ENCODE data around the gene MYMX.

MYMX gene

GRCh38 chr6:44237813-44238433, 21.2 kb downstream of the MYMX start (continued):
- TF ChIP-seq ZNF341 (tag by site-specific recombination; IDR thresholded peaks at IDR 0.05; ENCODE audit: low read depth) (peak; percentile 63; the same call in 1 of the 2 replicates), PATZ1 (tag by site-specific recombination; IDR thresholded peaks at IDR 0.05) (peak; percentile 97), GLIS1 (tag by site-specific recombination; IDR thresholded peaks at IDR 0.05) (peak; percentile 52), TSHZ1 (tag by site-specific recombination; IDR thresholded peaks at IDR 0.05; ENCODE audit: borderline replicate concordance) (peak; percentile 40; the same call in 1 of the 2 replicates), ZBTB11 (tag by site-specific recombination; conservative IDR thresholded peaks at IDR 0.05; ENCODE audit: low read depth) (no peak), ZNF248 (tag by site-specific recombination; IDR thresholded peaks at IDR 0.05) (no peak), ZNF561 (tag by site-specific recombination; IDR thresholded peaks at IDR 0.05; ENCODE audit: borderline replicate concordance) (no peak; the same call in 1 of the 2 replicates), SCRT1 (tag by site-specific recombination; IDR thresholded peaks at IDR 0.05; ENCODE audit: borderline replicate concordance) (no peak), ZFP37 (tag by site-specific recombination; IDR thresholded peaks at IDR 0.05) (peak; percentile 77; the same call in 1 of the 2 replicates), REPIN1 (tag by site-specific recombination; IDR thresholded peaks at IDR 0.05; ENCODE audit: low read depth) (no peak; the same call in 1 of the 2 replicates), ZBTB17 (tag by site-specific recombination; IDR thresholded peaks at IDR 0.05) (peak; percentile 88), ZNF2 (tag by site-specific recombination; IDR thresholded peaks at IDR 0.05) (peak; percentile 89), ZNF473 (tag by site-specific recombination; IDR thresholded peaks at IDR 0.05) (no peak), ZNF623 (tag by site-specific recombination; IDR thresholded peaks at IDR 0.05) (no peak), ZNF48 (tag by site-specific recombination; IDR thresholded peaks at IDR 0.05) (no peak), TRIM28 (IDR thresholded peaks at IDR 0.05; ENCODE audit: borderline replicate concordance, low read length) (no peak), ZNF350 (tag by site-specific recombination; IDR thresholded peaks at IDR 0.05) (no peak), PRDM10 (tag by site-specific recombination; IDR thresholded peaks at IDR 0.05) (peak; percentile 91), GLI4 (tag by site-specific recombination; IDR thresholded peaks at IDR 0.05) (no peak), SCRT2 (tag by site-specific recombination; IDR thresholded peaks at IDR 0.05) (no peak)

Measured in HEK293 (cell line).